Stimulated activated CD8-positive, alpha-beta memory T cell treated with anti-CD3 and anti-CD28 coated beads, Interleukin-15, amount 100 ng/mL, for 48 hours (primary cell): ENCODE measurements around the gene FANCG.

Experiments used
- DNase-seq, 2 donors: peaks; one replicate each; pipeline ENCODE4 v3.0.0-alpha.2; 2020; ENCODE audit warnings: low read depth in 2 of 2

The FANCG gene

DNA sequence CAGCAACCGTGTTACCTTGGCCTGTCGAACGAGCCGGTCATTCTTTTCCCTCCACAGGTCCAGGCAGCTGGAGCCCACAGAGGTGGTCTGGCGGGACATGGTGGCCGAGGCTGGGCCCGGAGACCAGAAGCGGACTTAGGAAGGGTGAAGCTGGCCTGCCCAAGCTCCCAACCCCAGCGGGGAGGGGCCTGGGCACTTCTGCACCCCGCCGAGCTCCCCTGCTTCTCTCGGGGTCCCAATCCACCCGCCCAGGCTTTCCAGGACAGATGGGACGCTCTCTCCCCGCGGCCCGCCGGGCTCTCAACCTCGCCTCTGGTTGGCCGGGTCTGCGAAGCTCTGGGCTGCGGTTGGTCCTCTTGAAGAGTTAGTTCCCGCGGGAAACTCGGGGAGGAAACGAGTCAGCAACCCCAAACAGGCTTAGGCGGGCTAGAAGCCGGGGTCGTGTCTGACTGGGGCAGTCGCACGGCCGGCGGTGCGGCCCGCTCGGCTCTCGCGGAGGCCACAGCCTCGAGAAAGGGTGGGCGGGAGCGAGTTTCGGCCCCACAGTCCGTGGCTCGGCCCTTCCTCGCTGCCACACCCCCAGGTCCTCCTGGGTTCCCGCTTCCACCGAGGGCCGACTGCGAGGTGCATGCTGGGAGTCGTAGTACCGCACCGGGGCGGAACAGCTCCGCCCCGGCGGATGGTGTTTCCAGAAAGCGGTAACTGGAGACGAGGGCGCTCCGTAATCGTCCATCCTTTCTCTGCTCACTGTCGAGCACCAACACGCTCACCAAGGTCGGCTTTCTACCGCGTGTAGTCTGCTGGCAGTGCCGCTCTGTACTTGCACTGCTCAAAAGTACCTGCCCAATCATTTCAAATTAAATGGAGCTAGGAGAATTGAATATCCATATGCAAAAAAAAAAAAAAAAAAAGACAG is at the start of gene FANCG:
FANCG (minus strand) TSS at position 517 of the 916 bp plus-strand sequence; CDS start at position 99, 418 bp downstream.
- peak; percentile 81 for DNase-seq

GRCh38 chr9:35116898-35117551 is 37.3 kb upstream of the FANCG start:
- peak; percentile 72 for DNase-seq

DNA sequence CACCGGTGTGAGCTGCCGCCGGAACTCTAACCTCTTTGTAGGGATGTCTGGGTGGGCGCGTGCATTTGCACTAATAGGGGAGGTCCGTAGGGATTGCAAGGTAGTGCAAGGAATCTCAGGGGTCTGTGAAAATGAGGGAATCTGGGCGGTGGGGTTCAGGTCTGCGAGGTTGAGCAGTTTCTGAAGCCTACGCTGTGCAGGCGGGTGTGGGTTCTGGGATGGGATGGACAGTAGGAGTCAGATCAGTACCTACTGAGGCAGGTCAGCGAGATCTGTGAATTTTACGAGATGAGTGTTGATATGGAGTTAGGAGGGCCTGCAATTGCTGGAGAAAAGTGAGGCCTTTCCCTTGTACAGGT is 36.8 kb upstream of the FANCG start:
- no peak for DNase-seq

DNA sequence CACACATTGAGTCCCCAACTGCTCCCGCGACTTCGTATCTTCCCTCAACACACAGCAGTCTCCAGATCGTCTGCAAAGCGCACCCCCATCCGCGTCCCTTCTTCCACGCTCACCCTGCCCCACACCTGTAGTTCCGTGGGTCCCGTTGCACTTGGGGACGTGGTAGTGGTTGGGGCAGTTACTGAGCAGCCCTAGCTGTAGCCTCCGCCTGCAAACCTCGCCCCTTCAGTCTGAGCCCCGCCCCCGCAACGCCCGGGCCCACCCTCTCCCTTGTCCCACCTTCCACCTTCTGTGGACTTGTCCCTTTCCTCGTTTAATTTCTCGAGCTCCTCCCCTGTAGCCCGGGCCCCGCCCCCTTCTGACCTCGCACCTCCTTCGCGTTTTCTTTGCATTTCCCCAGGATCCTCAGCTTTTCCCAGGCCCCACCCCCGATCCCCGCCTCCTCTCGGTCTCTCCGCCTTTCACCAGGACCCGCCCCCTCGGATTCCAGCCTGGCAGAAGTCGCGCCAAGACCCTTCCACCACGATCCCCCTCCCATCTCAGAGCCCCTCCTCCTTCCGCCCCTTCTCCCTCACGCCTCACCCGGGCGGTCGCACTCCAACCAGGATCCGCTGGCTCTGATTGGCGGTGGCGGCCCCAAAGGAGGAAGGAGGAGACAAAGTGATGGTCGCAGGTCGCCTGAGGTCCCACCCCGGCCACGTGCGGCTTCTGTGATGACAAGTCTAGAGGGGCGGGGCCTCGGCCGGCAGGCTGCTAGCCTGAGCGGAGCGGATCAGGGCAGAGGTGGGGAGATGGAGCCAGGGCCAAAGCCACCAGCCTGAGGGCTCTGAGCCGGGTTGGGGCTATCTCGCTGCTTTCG is 36.2 kb upstream of the FANCG start, which contains the start of gene ATOSB:
ATOSB (minus strand) TSS at position 183 of the 859 bp plus-strand sequence. CDS start 7,588 bp downstream, outside the sequence.
- peak; percentile 90 to 93 for DNase-seq

DNA sequence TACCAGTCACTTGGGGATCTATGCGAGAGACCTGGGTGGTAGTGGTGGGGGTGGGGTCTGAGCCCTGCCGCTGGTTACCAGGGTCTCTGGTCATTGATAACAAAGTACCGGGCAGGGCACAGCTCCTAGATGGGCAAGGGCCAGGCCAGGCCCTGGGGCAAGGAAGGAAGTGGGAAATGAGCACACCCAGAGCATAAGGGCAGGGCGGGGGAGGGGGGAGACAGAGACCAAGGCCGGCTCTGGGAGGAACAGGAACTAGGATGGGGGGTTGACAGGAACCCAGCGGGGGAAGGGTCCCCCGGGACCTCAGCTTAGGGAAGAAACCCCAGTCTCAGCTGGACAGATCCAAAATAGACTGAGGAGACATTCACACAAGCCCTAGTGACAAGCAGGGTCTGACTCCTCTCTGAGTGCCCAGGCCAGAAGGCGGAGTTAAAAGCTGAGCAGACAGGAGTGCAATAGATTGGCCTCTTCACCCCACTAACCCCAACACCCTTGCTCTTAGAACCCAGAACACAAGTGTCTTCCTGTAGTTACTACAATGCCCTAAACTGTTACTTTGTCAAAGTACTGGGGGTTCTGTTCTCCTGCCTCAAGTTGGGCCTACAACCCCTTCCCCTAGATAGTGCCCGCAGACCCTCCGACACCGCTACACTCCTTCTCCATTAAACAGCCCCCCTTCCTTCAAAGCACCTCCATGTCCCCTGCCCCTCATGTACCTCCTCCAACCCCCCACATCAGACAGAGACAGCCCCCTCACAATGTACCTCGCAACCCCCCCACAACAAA is 35.3 kb upstream of the FANCG start:
- DNase-seq: no peak

DNA sequence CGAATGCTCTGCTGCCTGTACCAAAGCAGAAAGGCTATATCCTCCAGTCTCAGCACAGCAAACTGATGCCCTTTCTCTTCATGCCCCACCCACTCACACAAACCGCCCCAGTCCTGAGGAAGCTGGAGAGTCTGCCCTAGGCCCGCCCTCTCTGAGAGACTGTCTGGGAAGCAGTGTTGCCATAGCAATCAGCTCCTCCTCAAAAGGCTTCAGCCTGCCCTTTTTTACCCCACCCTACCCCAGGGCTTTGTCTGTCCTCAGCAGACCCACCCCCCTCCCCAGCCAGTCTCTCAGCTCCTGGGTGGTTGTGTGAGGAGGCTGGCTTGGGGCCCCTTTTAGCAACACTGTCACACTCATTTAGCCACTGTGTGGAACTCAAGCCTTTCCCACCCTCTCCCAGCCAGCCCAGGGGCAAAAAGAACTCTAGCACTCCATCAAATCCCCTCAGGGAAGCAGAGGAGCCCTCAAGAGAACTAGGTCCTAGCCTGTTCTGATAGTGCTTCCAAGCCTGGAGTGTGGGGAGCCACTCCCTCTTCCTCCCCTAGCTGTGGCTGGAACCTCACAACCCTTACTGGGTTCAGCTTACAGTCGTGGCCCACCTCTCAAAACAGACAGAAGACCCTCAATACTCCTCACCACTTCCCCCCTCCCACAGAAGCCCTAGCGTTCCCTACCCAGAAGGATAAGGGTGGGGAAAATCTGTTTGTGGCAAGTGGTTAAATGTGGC is 34.5 kb upstream of the FANCG start:
- peak; percentile 58 to 62 for DNase-seq

- DNase-seq: no peak
These were observed 32.7 kb upstream of the FANCG start for GRCh38 chr9:35112257-35113020.

GRCh38 chr9:35111001-35111933 is 31.5 kb upstream of the FANCG start:
- peak; percentile 92 to 95 for DNase-seq

DNA sequence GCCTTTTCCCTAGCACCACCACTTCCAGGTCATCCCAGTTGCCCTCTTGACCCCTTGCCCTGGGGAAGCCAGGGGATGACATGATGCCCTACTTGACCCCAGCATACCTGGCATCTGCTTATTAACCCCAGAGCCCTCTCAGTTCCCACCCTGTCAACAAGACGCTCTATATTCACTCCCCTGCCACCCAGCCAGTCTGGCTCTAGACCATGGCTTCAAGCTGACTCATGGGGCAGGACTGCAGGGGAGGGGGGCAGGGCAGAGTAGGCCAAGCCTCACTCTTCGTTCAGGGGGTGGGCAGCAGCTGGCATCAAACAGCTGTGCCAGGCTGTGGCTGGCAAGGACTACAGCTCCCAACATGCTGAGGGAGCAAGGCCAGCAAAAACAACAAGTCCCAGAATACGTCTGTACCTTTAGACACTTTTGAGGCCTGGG is 30.6 kb upstream of the FANCG start:
- DNase-seq: no peak

- no peak for DNase-seq
These were observed 29.3 kb upstream of the FANCG start for GRCh38 chr9:35108946-35109575.

DNA sequence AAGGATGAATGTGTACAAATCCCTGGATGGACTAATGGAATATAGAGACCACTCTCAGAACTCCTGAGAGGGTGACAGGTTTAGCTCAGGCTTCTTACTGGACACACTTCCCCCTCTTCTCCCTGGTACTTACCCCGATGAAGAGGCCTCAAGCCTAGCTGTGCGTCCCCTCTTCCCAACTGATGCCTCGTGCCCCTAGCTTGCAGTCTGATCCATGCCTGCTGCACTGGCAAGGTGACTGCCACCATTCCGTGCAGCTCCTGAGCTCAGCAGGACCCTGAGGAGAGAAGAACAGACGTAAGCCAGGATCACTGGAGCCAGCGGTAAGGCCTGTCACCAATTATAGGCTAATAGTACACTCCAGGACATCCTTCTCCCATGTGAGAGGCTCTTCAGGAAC is 28.7 kb upstream of the FANCG start:
- DNase-seq: no peak

GRCh38 chr9:35107297-35108290 is 27.9 kb upstream of the FANCG start:
- no peak for DNase-seq

- DNase-seq: no peak
These were observed 26.6 kb upstream of the FANCG start for GRCh38 chr9:35106343-35106730.

GRCh38 chr9:35105571-35106342 is 26.0 kb upstream of the FANCG start:
- no peak for DNase-seq

DNA sequence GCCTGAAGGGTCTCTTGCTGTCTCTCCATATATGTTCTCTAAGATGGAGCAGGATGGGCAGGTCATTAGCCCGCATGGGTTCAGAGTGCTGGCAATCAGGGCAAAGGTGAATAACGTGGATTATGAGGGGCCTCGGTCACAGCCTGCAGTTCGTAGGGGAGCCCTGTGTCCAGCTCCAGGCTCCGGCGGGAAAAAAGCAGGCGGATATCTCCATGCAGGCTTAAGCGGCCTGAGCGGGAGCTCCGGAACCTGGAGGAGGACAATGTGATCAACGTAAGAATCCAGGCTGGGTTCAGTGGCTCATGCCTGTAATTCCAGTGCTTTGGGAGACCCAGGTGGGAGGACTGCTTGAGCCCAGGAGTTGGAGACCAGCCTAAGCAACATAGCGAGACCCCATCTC is 25.4 kb upstream of the FANCG start:
- DNase-seq: no peak

GRCh38 chr9:35104586-35104985 is 24.8 kb upstream of the FANCG start:
- no peak for DNase-seq
